ENCODE results near the gene ADAM30.
"Not testable (repeated sequence)": the region's sequence is repeated elsewhere in the genome, so short reads cannot be mapped to it uniquely, and the experiment has no call there.

ADAM30 gene

GRCh38 chr1:119873135-119874015 lies 22.9 kb downstream of the ADAM30 start:
- DNase-seq = no peak

- DNase-seq = no peak
These were observed 24.4 kb downstream of the ADAM30 start for GRCh38 chr1:119871881-119872280.

- DNase-seq = peak; percentile 42
These were observed 25.3 kb downstream of the ADAM30 start for GRCh38 chr1:119870917-119871596.

GRCh38 chr1:119869995-119870394 lies 26.3 kb downstream of the ADAM30 start:
- no peak for DNase-seq

- no peak for DNase-seq
These were observed 28.1 kb downstream of the ADAM30 start for GRCh38 chr1:119868176-119868575.

- DNase-seq = no peak
These were observed 29.9 kb downstream of the ADAM30 start for GRCh38 chr1:119866451-119866850.

GRCh38 chr1:119865627-119866026 lies 30.7 kb downstream of the ADAM30 start:
- no peak for DNase-seq

- no peak for DNase-seq
These were observed 34.0 kb downstream of the ADAM30 start for GRCh38 chr1:119862276-119862675.

GRCh38 chr1:119861547-119861946 lies 34.8 kb downstream of the ADAM30 start:
- no peak for DNase-seq

GRCh38 chr1:119859647-119860046 lies 36.7 kb downstream of the ADAM30 start:
- DNase-seq = no peak

- not testable (repeated sequence) for DNase-seq
These were observed 37.6 kb downstream of the ADAM30 start for GRCh38 chr1:119858556-119859214.

GRCh38 chr1:119858126-119858525 lies 38.2 kb downstream of the ADAM30 start:
- DNase-seq = no peak

- DNase-seq = no peak
These were observed 43.2 kb downstream of the ADAM30 start for GRCh38 chr1:119853155-119853554.

- not testable (repeated sequence) for DNase-seq
These were observed 52.1 kb downstream of the ADAM30 start for GRCh38 chr1:119844206-119844605.

Measured in CD4-positive, alpha-beta T cell treated with Interleukin-21 for 1 hour (primary cell).